ENCODE measurements around the gene CFAP57. TPM values are rescaled to one million over a fixed set of nuclear protein-coding genes. Genes with fewer than 3 reads are reported as not detected.

Gene CFAP57
- total and polyA plus RNA-seq, 2 of the 4 experiments (the other 2 are of a cell fraction) = 0.29 to 0.36 TPM

DNA sequence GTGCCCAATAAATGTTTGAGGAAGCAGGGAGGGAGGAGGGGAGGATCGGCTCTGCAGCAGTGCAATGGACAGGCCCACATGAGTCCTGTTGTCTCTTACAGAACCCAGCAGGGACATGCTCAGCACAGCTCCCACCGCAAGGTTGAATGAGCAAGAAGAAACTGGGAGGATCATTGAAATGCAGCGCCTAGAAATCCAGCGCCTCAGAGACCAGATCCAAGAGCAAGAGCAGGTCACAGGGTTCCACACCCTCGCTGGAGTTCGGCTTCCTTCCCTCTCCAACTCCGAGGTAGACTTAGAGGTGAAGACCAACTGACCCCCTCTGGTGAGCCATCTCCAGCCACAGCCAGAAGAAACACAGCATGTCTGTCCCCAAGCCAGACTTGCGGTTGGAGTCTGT lies 81.7 kb downstream of the CFAP57 start:
- H3K9ac ChIP-seq (ENCODE audit: low read depth, low read length) = no peak overlapping the region
- no TSS peak for BruUV-seq (replicated peaks)
- no peak overlapping the region for H2AFZ ChIP-seq (replicated peaks; ENCODE audit: low read length, poor library complexity)
- H4K20me1 ChIP-seq (ENCODE audit: insufficient read depth, low read length) = no peaks in the 10 kb centered on the region
- intact Hi-C loops (cut with micrococcal nuclease) = no loop called here
- no peaks in the 10 kb centered on the region for H3K79me1 ChIP-seq (ENCODE audit: low read depth in 1 of 2, low read length in 2 of 2)
- ATAC-seq (ENCODE audit: low read depth) (no peak), DNase-seq (no peak)
- H4K8ac ChIP-seq (ENCODE audit: low read depth in 2 of 2, low read length in 2 of 2) = no peak overlapping the region
- H3K4me3 ChIP-seq (ENCODE audit: insufficient read depth, low read depth, low read length) = no peak overlapping the region
- H4K5ac ChIP-seq (ENCODE audit: low read depth, low read length) = no peak overlapping the region
- no peak overlapping the region for H3K4ac ChIP-seq (ENCODE audit: low read depth, low read length)
- H3K4me1 ChIP-seq (ENCODE audit: control insufficient read depth, insufficient read depth, low read length) = no peaks in the 10 kb centered on the region
- H2BK5ac ChIP-seq (ENCODE audit: low read depth, low read length, poor library complexity, severe bottlenecking) = no peak overlapping the region
- H3K36me3 ChIP-seq (ENCODE audit: control insufficient read depth, insufficient read depth, low read length) = no peaks in the 10 kb centered on the region
- H3K18ac ChIP-seq (ENCODE audit: low read depth, low read length) = no peak overlapping the region
- no peak overlapping the region for H2BK120ac ChIP-seq (ENCODE audit: low read depth, low read length)
- H3K56ac ChIP-seq (ENCODE audit: extremely low read depth, insufficient read depth, low read length) = no peak overlapping the region
- no peak overlapping the region for H2BK15ac ChIP-seq (ENCODE audit: low read depth, low read length)
- H3K27ac ChIP-seq (ENCODE audit: insufficient read depth, low read length) = no peak overlapping the region
- ChIA-PET CTCF (no interaction called here), POLR2A (ENCODE audit: unreplicated experiment) (no interaction called here)
- no peak overlapping the region for H2AK9ac ChIP-seq (replicated peaks; ENCODE audit: low read depth, low read length, poor library complexity)
- no peak overlapping the region for H2BK20ac ChIP-seq (ENCODE audit: low read depth, low read length)
- dilution Hi-C loops (cut with HindIII; ENCODE audit: low sequenced_read_pairs, unreplicated experiment) = no loop called here
- no peak overlapping the region for H3K4me2 ChIP-seq (ENCODE audit: low read depth, low read length)
- no peak overlapping the region for H2AK5ac ChIP-seq (ENCODE audit: low read depth, low read length)
- peaks cover 9% of the 10 kb centered on the region for H3K9me3 ChIP-seq (ENCODE audit: control insufficient read depth, insufficient read depth, low read length)
- WGBS, 2 experiments (ENCODE audit: extremely low coverage in 2 of 2, insufficient read length in 1 of 2) = 82% methylated on average over 5 of the region's 8 CpGs; no CpG with 5 or more reads in 1 of the 2 experiments
- H4K91ac ChIP-seq (ENCODE audit: insufficient read depth, low read depth, low read length) = no peak overlapping the region
- no peak for TF ChIP-seq CHD1 (IDR thresholded peaks at IDR 0.05; ENCODE audit: low read depth, low read length)
- no peak for TF ChIP-seq POLR2A (IDR thresholded peaks at IDR 0.05; ENCODE audit: low read depth, low read length)
- TF ChIP-seq MAFK (IDR thresholded peaks at IDR 0.05; ENCODE audit: low read depth, low read length) = no peak
- TF ChIP-seq, protein P1, sequence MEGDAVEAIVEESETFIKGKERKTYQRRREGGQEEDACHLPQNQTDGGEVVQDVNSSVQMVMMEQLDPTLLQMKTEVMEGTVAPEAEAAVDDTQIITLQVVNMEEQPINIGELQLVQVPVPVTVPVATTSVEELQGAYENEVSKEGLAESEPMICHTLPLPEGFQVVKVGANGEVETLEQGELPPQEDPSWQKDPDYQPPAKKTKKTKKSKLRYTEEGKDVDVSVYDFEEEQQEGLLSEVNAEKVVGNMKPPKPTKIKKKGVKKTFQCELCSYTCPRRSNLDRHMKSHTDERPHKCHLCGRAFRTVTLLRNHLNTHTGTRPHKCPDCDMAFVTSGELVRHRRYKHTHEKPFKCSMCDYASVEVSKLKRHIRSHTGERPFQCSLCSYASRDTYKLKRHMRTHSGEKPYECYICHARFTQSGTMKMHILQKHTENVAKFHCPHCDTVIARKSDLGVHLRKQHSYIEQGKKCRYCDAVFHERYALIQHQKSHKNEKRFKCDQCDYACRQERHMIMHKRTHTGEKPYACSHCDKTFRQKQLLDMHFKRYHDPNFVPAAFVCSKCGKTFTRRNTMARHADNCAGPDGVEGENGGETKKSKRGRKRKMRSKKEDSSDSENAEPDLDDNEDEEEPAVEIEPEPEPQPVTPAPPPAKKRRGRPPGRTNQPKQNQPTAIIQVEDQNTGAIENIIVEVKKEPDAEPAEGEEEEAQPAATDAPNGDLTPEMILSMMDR (conservative IDR thresholded peaks at IDR 0.05; ENCODE audit: low read depth, low read length) = no peak
- TF ChIP-seq BHLHE40 (IDR thresholded peaks at IDR 0.05; ENCODE audit: low read depth, low read length) = no peak
- TF ChIP-seq, protein P2, sequence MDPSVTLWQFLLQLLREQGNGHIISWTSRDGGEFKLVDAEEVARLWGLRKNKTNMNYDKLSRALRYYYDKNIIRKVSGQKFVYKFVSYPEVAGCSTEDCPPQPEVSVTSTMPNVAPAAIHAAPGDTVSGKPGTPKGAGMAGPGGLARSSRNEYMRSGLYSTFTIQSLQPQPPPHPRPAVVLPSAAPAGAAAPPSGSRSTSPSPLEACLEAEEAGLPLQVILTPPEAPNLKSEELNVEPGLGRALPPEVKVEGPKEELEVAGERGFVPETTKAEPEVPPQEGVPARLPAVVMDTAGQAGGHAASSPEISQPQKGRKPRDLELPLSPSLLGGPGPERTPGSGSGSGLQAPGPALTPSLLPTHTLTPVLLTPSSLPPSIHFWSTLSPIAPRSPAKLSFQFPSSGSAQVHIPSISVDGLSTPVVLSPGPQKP (IDR thresholded peaks at IDR 0.05; ENCODE audit: borderline replicate concordance, low read depth, low read length) = no peak
- TF ChIP-seq FOS (IDR thresholded peaks at IDR 0.05; ENCODE audit: low read depth, low read length) = no peak
- no peak for TF ChIP-seq RAD21 (IDR thresholded peaks at IDR 0.05; ENCODE audit: low read length)
- no peak for TF ChIP-seq SMC3 (IDR thresholded peaks at IDR 0.05; ENCODE audit: low read depth, low read length)
- no peak for TF ChIP-seq MAZ (IDR thresholded peaks at IDR 0.05; ENCODE audit: borderline replicate concordance, low read depth, low read length)
- in situ Hi-C loops (cut with MboI; ENCODE audit: low sequenced_read_pairs) = no loop called here
- no peak overlapping the region for H3K23ac ChIP-seq (ENCODE audit: low read depth, low read length)
- no peak overlapping the region for H3K14ac ChIP-seq (replicated peaks; ENCODE audit: low read depth, low read length)
- peaks cover 46% of the 10 kb centered on the region for H3K27me3 ChIP-seq (ENCODE audit: control insufficient read depth, insufficient read depth, low read length)
- H3K9me1 ChIP-seq (ENCODE audit: insufficient read depth, low read length) = no peaks in the 10 kb centered on the region

Measured in IMR-90 (cell line).